A673 (cell line): ENCODE data around the gene DIP2A. TPM values are rescaled to one million over a fixed set of nuclear protein-coding genes. Genes with fewer than 3 reads are reported as not detected.

Experiments used
- BruUV-seq: library from RNA; stranded (reverse); fragments of 400-500 nt; replicated peaks from 2 replicates; lab custom pipeline; 2021; lab: Mats Ljungman, UMichigan
- CTCF ChIA-PET: fragments of 300-600 bp; sonication (Branson Sonifier 250); formaldehyde crosslinking; loops from one replicate; lab custom pipeline; 2022; ENCODE audit warnings: antibody characterized with exemption; lab: Charles Lee
- POLR2A ChIA-PET: fragments of 300-600 bp; sonication (Branson Sonifier 250); formaldehyde crosslinking; loops from one replicate; lab custom pipeline; 2022; ENCODE audit warnings: antibody characterized with exemption; ENCODE audit not compliant: low non-redundant PET; lab: Charles Lee
- DNase-seq: peaks from one replicate; pipeline ENCODE4 v3.0.0-alpha.2; 2015; ENCODE audit warnings: low spot score
- H3K27ac ChIP-seq: fragments of 200-600 bp; sonication (generic); 2 replicates; pipeline ENCODE4 v1.5.1; 2016; ENCODE audit warnings: mixed run types, low read depth, mild to moderate bottlenecking, mixed read lengths, antibody characterized with exemption, low read length; ENCODE audit not compliant: poor library complexity, severe bottlenecking
- H3K27me3 ChIP-seq: fragments of 200-600 bp; sonication (generic); replicated peaks from 2 replicates; pipeline ENCODE4 v1.6.1; 2017; ENCODE audit warnings: mixed run types, low read depth, mild to moderate bottlenecking, mixed read lengths, antibody characterized with exemption, low read length; ENCODE audit not compliant: insufficient read depth, poor library complexity
- H3K36me3 ChIP-seq: fragments of 200-600 bp; sonication (generic); 2 replicates; pipeline ENCODE4 v1.6.1; 2016; ENCODE audit warnings: mixed run types, mild to moderate bottlenecking, mixed read lengths, antibody characterized with exemption, low read length; ENCODE audit not compliant: insufficient read depth, poor library complexity, severe bottlenecking
- H3K4me1 ChIP-seq: fragments of 200-600 bp; sonication (generic); 2 replicates; pipeline ENCODE4 v1.6.1; 2017; ENCODE audit warnings: mixed run types, mild to moderate bottlenecking, mixed read lengths, antibody characterized with exemption, low read length; ENCODE audit not compliant: insufficient read depth, poor library complexity, severe bottlenecking
- H3K4me3 ChIP-seq: fragments of 200-600 bp; sonication (generic); 2 replicates; pipeline ENCODE4 v1.5.1; 2016; ENCODE audit warnings: low read depth, mixed run types, mild to moderate bottlenecking, mixed read lengths, low read length; ENCODE audit not compliant: poor library complexity, severe bottlenecking
- H3K9me3 ChIP-seq: fragments of 200-600 bp; sonication (generic); 2 replicates; pipeline ENCODE4 v1.6.1; 2016; ENCODE audit warnings: mixed run types, low read depth, mild to moderate bottlenecking, mixed read lengths, antibody characterized with exemption, low read length; ENCODE audit not compliant: poor library complexity, severe bottlenecking
- EZH2 ChIP-seq: fragments of 200-600 bp; sonication (generic); IDR thresholded peaks from 2 replicates; pipeline ENCODE4 v1.6.1; 2017; ENCODE audit warnings: borderline replicate concordance, low read depth, mild to moderate bottlenecking, mixed read lengths, antibody characterized with exemption, low read length; ENCODE audit not compliant: poor library complexity, severe bottlenecking
- intact Hi-C: fragments of 100-400 bp; cut with micrococcal nuclease; formaldehyde crosslinking; loops from one replicate; pipeline ENCODE4 v1.10.0; 2022; ENCODE audit not compliant: unreplicated experiment
- total RNA-seq: library from RNA; stranded (reverse); gene quantifications from 2 replicates; pipeline ENCODE4 v1.2.3, GENCODE V29; 2021
- TF ChIP-seq, protein P1 (sequence below): fragments of 300-800, 200-600 bp; sonication (generic); conservative IDR thresholded peaks from 2 replicates; pipeline ENCODE4 v1.5.1; 2017; ENCODE audit warnings: low read depth, mild to moderate bottlenecking, antibody characterized with exemption, low read length, moderate library complexity, mixed read lengths

The DIP2A gene
- total RNA-seq, 1 experiment from 2014 or later = 37.3 TPM

DNA sequence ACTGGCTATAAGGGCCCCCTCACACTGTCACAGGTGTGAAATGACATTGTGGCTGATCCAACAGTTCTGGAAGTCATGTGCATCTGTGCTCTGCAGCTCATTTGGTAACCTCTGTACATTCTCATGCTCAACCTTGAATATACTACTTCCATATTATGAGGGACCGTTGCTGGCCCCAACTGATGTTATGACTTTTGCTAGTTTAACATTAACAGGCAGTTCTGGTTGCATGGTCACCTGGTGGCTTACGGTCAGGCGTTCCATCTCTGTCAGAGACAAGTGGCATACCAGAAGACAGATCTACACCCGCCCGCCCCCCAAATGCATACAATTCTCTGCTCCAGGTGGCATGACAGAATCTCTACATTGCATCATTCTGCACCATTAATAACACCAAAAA, 6.0 kb upstream of the DIP2A start:
- H3K4me1 ChIP-seq = peaks cover 21% of the 10 kb centered on the region
- intact Hi-C loops = no loop called here
- peaks cover 7% of the 10 kb centered on the region for H3K9me3 ChIP-seq
- H3K36me3 ChIP-seq = peaks cover 10% of the 10 kb centered on the region
- no peak for TF ChIP-seq EZH2
- TF ChIP-seq, protein P1, sequence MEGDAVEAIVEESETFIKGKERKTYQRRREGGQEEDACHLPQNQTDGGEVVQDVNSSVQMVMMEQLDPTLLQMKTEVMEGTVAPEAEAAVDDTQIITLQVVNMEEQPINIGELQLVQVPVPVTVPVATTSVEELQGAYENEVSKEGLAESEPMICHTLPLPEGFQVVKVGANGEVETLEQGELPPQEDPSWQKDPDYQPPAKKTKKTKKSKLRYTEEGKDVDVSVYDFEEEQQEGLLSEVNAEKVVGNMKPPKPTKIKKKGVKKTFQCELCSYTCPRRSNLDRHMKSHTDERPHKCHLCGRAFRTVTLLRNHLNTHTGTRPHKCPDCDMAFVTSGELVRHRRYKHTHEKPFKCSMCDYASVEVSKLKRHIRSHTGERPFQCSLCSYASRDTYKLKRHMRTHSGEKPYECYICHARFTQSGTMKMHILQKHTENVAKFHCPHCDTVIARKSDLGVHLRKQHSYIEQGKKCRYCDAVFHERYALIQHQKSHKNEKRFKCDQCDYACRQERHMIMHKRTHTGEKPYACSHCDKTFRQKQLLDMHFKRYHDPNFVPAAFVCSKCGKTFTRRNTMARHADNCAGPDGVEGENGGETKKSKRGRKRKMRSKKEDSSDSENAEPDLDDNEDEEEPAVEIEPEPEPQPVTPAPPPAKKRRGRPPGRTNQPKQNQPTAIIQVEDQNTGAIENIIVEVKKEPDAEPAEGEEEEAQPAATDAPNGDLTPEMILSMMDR = no peak
- no TSS peak for BruUV-seq
- no peaks in the 10 kb centered on the region for H3K27me3 ChIP-seq
- H3K27ac ChIP-seq = no peak overlapping the region
- H3K4me3 ChIP-seq = no peak overlapping the region
- ChIA-PET CTCF (no interaction called here), POLR2A (interaction anchor here (0.5 kb wide), 1 partner anchor 128 kb away, joined by 4 read pairs; no protein-coding TSS in a partner anchor)
- DNase-seq = no peak

DNA sequence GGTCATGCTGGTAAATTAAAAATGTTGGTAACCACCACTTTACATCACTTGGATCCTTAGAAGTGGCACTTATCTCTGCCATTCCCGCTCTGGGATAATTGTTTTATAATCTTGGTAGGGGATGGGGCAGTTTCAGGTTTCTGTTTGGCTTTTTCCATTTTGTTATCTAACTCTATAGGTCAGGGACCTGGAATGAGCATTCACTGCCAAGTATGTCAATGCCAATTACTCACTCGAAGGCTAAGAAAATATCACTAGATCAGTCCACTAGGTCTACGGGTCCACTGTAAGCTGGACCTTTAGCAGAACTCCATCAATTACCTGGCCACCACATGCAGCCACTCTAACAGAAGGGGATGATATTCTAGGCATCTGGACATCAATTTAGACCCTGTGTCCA, 4.5 kb upstream of the DIP2A start:
- H3K27ac ChIP-seq = no peak overlapping the region

DNA sequence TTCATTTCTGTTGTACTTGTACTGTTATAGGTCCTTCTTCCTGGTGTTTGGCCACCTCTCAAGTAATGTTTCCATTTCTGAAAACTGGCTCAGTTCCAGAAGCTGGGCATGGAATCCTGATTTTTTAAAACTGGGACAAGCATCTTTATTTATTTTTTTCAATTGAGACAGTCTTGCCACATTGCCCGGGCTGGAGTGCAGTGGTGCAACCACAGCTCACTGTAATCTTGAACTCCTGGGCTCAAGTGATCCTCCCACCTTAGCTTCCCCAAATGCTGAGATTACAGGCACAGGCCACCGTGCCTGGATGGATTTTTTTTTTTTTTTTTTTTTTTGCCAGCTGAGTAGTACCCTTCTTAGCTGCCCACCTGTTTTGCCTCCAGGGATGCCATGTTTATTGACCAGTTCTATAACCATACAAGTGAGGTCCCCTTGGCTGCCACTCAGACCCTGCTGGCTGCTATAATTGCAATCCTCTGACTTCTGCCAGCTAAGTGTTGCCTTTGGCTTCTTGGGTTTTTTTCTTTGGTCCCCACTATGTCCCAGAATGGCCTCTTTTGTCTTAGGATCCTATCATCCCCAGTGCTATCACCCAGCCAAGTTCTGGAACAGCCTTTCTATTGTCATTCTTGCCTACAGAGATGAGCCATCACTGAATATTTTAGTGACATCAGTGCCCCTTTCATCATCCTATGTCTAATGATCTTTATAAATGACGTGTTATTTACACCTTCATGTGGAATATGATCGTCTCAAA, 3.9 kb upstream of the DIP2A start:
- POLR2A ChIA-PET = no interaction called here
- TF ChIP-seq EZH2 = no peak
- TF ChIP-seq, protein P1 = no peak
- Histone ChIP-seq H3K9me3 (no peaks in the 10 kb centered on the region), H3K36me3 (peaks cover 10% of the 10 kb centered on the region), H3K27me3 (no peaks in the 10 kb centered on the region), H3K4me3 (no peak overlapping the region), H3K4me1 (peaks cover 23% of the 10 kb centered on the region), H3K27ac (no peak overlapping the region)
- BruUV-seq = no TSS peak
- no peak for DNase-seq
- CTCF ChIA-PET = no interaction called here
- intact Hi-C loops = no loop called here

More for the DNA sequence above, 4.5 kb upstream of the DIP2A start:
- Histone ChIP-seq H3K9me3 (no peaks in the 10 kb centered on the region), H3K4me3 (no peak overlapping the region), H3K36me3 (peaks cover 10% of the 10 kb centered on the region), H3K4me1 (peaks cover 23% of the 10 kb centered on the region), H3K27me3 (no peaks in the 10 kb centered on the region)
- no TSS peak for BruUV-seq
- DNase-seq = no peak
- TF ChIP-seq, protein P1 = no peak
- TF ChIP-seq EZH2 = no peak
- intact Hi-C loops = no loop called here
- ChIA-PET POLR2A (no interaction called here), CTCF (no interaction called here)
